HG02571 (cell line): ENCODE measurements around the gene FHIT.

Experiments used
- ATAC-seq: cut with Tn5 transposase; IDR thresholded peaks from one replicate; pipeline ENCODE4 v1.9.1; 2021; ENCODE audit warnings: mild to moderate bottlenecking, moderate library complexity; ENCODE audit not compliant: unreplicated experiment

FHIT gene

GRCh38 chr3:60779637-60780036 lies 471.6 kb downstream of the FHIT start:
- no peak for ATAC-seq

GRCh38 chr3:60775985-60776384 lies 475.3 kb downstream of the FHIT start:
- ATAC-seq, result no peak

DNA sequence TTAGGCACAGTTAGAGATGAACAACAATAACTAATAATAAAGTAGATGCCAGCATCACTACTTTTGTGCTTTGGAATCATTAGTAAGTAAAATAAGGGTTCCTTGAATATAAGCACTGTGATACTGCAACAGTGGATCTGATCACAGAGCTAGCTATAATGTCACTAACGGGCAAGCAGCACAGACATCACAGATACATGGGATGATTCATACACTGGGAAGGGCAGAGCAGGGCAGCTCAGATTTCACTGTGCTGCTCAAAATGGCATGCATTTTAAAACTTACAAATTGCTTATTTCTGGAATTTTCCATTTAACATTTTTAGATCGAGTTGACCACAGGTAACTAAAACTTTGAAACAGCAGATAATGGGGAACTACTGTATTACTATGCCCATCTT lies 476.6 kb downstream of the FHIT start:
- ATAC-seq, result no peak

DNA sequence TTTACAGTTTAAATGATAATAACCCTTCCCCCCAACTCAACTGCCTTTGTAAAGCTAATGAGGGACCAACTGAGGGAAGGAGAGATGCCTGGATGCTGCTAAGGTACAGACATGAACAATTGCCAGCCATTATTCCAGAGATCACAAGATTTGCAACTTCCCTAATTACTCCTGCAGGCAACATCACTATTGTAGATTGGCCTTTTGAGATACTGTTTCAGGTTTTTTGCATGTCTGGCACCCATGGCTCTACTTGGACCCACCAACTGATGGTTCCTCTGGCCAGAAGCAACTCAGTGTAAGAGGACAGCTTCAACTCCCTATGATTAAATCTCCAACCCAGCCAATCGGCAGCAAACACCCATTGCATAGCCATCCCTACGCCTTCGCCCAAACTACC lies 478.7 kb downstream of the FHIT start:
- no peak for ATAC-seq

DNA sequence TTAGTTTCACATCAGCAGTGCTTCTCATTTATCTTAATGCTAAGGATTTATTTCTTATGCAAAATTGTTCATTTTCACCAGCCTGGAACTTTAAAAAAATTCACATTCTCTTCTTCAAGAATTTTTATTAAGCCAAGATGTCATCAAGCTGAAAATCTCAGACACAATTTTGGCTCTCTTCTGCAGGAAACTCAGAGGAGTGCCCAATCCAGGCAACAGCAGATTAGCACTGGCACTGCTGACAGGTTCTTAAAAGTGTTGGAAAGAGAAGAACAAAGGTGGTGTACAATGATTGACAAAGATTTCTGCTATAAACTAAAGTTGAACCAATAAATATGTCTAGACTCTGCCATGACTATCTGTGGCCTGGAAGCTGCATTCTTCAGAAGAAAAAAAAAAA lies 479.5 kb downstream of the FHIT start:
- ATAC-seq, result no peak

GRCh38 chr3:60770532-60770931 lies 480.7 kb downstream of the FHIT start:
- ATAC-seq, result no peak

GRCh38 chr3:60767536-60767935 lies 483.7 kb downstream of the FHIT start:
- no peak for ATAC-seq

DNA sequence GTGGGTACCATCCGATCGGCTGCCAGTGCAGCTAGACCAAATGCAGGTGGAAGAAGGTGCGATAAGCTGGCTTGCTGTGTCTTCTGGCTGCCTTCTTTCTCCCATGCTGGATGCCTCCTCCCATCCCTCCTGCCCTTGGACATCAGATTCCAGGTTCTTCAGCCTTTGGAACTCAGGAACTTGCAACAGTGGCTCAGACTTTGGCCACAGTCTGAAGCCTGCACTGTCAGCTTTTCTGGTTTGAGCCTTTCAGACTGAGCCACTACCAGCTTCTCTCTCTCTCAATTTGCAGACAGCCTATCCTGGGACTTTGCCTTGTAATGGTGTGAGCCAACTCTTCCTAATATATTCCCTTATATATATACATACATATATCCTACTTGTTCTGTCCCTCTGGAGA lies 485.5 kb downstream of the FHIT start:
- no peak for ATAC-seq

DNA sequence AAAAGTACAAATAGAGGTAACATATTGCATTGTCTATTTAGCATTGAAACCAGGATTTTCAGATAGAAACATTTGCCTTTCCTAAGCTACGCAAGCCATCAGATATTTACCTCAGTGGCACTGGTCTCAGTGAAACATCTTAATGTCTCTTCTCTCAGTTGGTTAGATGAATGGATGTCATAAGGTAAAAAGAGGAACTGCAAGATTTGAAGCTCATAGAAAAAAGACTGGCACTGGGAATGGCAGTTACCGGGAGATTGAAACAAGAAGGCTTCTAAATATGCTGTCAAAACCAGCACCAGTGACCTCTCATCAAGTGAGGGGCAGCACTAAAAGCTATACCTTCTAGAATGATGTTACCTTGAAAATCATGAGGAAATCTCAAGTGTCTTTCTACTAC lies 486.4 kb downstream of the FHIT start:
- ATAC-seq, result no peak

- no peak for ATAC-seq
Observed at GRCh38 chr3:60760145-60760544, 491.1 kb downstream of the FHIT start.

DNA sequence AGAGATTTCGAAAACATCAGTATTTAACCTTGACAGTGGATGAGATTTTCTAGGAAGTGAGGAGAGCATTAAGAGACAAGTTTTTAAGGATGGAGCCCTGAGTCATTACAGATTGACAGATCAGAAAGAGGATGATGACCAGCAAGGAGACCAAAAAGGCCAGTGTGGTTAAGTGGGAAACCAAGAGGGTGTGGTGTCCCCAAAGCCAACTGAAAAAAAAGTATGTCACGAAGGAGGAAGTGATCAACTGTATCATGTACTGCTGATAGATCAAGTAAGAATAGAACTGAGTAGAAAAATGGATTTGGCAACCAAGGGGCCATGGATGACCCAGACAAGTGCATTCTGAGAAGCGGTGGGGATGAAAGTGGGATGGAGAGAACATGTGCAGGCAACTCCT lies 491.8 kb downstream of the FHIT start:
- no peak for ATAC-seq

GRCh38 chr3:60758831-60759230 lies 492.4 kb downstream of the FHIT start:
- no peak for ATAC-seq

DNA sequence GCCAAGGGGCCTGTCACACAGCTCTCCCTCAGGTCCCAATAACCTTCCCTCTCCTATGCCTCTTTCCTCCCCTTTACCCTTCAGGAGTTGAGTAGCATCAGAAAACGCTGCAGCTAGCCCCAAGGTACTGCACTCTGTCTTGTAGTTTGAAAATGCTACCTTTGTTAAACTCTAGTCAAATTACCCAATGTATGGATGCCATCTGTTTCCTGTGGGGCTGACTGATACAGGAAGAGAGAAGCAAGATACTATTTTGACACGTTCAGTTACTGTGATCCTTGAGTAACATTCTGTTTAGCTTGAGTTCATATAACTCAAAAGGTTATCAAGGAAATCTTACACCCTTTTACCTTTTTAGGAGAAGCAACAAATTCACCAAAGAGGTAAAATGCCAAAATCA lies 493.1 kb downstream of the FHIT start:
- ATAC-seq, result no peak

- no peak for ATAC-seq
Observed at GRCh38 chr3:60757724-60758123, 493.5 kb downstream of the FHIT start.

DNA sequence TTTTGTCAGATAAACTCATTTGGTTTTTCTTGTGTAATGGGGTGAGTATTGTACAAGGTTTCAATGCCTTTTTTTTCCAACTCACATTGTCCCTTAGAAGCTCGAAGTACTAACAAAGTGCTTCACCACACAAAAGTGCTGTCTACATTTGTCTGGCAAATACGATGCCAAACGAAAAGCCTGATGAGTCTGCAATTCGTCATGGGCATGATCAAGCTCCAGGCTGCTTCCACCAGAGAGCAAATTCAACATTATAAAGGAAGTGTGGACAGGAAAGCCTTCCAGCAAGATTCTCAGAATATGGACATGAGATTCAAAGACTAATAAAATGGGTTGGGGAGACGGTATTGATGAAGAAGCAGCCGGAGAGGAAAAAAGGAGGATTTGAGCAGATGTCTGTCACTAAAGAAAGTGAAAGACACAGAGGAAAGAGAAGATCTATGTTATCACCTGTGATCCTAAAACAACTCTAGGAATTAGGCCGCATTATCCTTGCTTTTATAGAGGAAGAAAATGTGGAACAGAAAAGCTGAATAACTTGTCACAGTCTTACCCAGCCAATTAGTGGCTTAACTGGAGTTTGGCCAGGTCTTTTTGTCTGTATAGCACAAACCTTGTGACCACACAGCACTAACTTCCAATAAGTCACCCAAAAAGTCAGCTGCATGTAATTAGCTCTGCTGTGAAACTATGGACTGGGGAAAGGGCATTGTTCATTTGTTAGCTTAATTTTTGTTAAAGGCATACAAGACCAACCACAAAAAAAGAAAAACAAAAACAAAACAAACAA lies 494.8 kb downstream of the FHIT start:
- ATAC-seq, result no peak

- no peak for ATAC-seq
Observed at GRCh38 chr3:60755094-60755493, 496.2 kb downstream of the FHIT start.

DNA sequence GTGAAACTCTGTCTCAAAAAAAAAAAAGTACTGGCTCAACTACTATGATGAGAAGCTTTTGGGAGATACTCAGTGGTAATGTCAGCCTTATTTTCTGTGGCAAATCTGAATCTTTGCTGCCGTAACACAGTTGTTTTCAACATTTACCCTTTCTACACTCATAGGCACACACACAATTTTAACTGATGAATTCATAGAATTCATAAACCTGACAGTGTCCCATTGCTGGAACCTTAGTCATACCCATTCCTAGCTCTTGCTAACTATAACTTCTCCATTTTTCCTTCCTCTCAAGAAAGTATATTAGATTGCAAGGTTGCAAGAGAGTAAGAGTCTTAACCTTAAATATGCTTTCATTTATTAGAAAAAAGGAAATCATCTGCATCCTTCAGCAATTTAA lies 496.6 kb downstream of the FHIT start:
- ATAC-seq, result no peak

DNA sequence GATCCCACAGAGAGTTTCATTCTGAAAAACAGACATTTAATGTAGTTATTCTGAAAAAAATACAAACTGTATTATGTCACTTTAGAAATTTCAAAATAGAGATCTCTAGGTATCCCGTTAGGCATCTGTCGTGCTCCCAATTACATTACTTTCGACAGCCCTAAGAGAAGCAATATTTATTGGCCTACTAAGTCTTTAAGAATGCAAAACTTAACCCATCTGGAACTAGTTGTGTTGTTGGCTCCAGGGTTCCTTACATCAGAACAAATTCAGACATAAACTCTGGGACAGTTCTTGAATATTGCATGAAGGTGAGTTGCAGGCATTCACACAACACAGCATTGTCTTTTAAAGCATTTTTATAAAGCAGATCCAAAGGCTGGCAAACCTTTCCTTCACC lies 498.4 kb downstream of the FHIT start:
- ATAC-seq, result no peak

DNA sequence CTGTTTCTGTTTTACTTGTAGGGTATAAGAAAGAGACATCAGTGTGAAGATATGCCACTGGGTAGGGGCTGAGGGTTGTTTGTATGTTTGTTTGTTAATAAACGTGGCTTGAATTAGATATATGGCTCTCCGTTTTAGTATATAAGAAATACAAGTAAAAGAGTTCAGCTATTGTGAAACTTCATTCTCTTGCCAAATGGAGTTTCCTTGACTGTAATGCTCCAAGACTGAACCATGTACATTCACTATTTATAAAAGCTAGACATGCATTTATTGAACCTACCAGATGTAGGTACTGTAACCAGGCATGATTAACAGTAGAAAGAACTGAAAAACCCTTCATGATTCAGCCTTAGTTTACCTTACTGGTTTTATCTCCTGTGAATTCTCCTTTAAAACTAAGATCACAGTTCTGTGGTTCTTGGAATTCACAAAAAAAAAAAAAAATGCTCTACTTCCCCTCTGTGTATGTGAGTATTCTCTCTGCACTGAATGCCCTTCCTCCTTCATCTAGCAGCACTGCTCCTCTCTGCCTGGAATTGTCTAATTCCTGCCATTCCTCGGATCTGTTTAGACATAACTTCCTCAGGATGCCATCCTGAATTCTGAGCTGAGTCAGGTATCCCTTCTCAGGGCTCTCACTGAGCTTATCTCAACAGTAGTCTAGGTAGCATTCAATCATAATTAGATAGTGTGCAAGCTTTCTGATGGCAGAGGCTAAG lies 504.4 kb downstream of the FHIT start:
- no peak for ATAC-seq

DNA sequence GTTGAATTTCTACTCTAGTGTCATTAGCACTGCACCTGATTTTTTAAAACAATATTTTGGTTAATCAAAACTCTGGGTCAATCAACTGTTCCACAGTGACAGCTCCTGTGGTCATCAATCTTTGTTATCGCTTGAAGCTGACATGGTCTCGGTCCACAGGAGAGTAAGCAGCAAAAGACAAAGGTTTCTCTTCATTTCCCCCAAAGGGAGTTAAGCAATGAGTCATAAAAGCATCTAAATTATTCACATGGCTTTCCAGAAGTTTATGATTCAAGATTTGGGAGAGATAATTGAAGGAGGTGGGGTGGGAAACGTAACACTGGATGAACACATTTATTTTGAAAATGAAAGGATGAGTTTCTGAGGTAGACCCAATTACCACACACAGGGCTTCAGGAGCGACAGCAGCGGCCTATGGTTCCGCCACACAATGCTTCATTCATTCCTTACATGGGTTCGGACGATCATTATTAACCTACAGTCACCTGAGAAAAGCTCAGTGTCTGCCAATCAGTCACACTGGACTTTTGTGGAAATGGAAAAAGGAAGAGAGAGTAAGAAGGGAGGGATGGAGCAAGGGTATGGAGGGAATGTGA lies 505.1 kb downstream of the FHIT start:
- no peak for ATAC-seq

DNA sequence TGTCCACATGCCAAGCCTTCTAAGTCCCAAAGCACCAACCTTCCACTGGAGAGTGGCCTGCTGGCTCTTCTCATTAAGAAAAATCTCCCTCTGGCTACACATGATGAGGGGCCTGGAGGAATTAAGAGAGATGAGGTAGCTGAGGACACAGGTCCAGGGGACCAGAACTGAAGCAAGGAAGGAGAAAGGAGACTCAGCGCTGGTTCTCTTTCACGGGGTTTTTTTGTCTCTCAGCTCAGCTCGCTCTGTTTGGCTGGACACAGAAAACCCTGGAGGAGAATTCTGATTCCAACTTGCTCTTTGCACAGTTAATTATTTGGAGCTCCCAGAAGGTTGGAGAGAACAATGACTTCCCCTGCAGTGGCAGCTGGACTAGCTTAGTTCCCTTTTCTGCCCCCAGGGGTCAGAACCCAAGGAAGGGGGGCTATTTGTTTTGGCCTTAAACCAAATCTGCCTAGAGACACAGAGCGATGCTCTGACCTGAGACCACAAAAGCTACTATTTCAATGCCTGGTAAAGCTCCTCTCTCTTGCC lies 507.6 kb downstream of the FHIT start:
- no peak for ATAC-seq

- ATAC-seq, result no peak
Observed at GRCh38 chr3:60742606-60743145, 508.6 kb downstream of the FHIT start.
